CD4-positive, alpha-beta T cell treated with Interleukin-15 for 4 hours (primary cell): ENCODE data around the gene TIPRL.
"Not testable (repeated sequence)": the region's sequence is repeated elsewhere in the genome, so short reads cannot be mapped to it uniquely, and the experiment has no call there.

Source experiments
- DNase-seq: peaks from one replicate; pipeline ENCODE4 v3.0.0-alpha.2; 2020; ENCODE audit warnings: low spot score

The TIPRL gene

GRCh38 chr1:168159251-168159650, 19.5 kb upstream of the TIPRL start:
- no peak for DNase-seq

- DNase-seq = no peak
These were observed 18.8 kb upstream of the TIPRL start for GRCh38 chr1:168159979-168160378.

- DNase-seq = no peak
These were observed 17.3 kb upstream of the TIPRL start for GRCh38 chr1:168161459-168161858.

DNA sequence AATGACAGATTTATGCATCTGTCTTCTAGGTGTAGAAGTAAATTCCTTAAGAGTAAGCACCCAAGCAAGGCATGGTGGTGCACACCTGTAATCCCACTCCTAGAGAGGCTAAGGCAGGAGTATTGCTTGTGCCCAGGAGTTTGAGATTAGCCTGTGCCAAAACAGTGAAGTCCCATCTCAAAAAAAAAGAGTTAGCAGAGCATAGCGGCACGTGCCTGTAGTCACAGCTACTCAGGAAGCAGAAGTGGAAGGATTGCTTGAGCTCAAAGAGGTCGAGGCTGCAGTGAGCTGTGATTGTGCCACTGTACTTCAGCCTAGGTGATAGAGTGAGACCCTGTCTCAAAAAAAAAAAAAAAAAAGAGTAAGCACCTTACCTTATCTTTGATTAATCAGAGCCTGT, 15.1 kb upstream of the TIPRL start:
- no peak for DNase-seq

- no peak for DNase-seq
These were observed 14.0 kb upstream of the TIPRL start for GRCh38 chr1:168164771-168165170.

DNA sequence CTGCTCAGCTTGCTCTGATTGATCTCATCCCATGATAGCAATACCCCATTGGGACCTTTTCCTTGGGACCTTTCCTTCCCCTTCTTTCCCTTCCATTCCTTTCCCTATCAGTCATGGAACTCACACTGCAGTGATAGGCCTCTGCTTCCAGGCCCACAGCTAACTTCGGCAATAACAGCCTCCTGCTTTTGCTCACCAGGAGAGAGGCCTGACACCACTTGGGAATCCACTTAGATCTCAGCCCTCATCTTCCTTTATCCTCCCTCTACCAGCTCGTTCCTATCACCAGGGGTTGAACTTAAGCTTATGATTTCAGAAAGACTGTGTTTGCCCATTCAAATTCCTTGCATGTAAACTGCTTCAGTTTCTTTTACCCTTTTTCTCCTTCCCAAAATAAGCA, 11.0 kb upstream of the TIPRL start:
- no peak for DNase-seq

- no peak for DNase-seq
These were observed 7.9 kb upstream of the TIPRL start for GRCh38 chr1:168170564-168171508.

- no peak for DNase-seq
These were observed 6.4 kb upstream of the TIPRL start for GRCh38 chr1:168172250-168172915.

- DNase-seq = no peak
These were observed 530 bp upstream of the TIPRL start for GRCh38 chr1:168178227-168178637.

DNA sequence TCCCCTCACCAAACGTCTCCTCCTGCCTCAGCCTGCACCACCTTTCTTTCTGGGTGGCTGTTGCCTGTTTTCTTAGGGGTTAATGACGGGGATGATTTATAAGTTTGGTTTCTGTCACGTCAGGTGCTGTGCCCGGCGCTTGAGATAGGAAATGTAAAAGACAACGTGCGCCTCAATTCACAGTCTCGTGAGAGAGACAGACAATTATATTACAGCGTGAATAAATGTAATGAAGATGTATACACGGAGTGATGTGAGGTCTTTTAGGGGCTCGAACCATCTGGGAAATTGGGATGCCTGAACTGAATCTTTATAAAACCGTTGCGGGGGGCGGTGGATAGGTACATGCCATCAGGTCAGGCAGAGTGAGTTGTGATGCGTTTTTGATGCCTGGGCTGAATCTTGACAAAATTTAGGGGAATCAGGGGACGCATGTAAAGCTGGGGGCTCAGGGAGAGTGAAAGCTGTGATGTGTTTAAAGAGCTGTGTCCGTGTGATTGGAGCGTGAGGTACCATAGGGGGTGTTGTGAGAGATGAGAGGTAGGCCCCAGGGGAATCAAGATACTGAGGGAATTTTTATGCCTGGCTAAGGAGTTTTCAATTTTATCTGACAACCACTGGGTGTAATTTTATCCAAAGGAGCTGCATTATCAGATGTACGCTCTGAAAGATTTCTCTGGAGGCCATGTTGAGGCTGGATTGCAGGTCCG, 831 bp downstream of the TIPRL start:
- no peak for DNase-seq

DNA sequence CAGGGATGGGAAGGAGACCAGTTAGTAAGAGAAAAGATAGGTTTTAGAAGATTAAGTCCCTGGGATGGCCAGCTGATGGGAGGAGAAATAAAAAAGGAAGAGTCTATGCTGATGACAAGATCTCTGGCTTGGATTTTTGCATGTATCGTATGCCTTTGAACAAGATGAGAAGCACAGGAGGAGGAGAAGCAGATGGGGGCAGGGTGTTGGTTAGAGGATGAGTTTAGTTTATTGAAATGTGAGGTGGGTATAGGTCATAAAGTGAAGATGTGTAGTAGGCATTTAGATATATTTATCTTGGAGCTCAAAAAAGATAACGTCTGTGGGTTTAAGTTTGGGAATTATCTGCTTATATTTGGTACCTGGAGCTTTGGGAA, 1.4 kb downstream of the TIPRL start:
- DNase-seq = no peak

DNA sequence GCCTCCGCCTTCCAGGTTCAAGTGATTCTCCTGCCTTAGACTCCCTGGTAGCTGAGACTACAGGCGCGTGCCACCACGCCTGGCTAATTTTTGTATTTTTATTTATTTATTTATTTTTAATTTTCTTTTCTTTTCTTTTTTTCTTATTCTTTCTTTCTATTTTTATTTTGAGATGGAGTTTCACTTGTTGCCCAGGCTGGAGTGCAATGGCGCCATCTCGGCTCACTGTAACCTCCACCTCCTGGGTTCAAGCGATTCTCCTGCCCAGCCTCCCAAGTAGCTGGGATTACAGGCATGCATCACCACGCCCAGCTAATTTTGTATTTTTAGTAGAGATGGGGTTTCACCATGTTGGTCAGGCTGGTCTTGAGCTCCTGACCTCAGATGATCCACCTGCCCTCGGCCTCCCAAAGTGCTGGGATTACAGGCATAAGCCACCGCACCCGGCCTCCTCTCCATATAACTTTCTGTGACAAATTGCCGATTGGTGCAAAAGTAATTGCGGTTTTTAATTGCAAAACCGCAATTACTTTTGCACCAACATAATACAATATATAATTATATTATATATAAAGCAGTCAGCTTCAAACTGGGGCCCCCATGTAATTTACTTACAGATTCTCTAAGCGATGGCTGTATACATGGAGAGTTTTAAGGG, 2.4 kb downstream of the TIPRL start:
- not testable (repeated sequence) for DNase-seq

DNA sequence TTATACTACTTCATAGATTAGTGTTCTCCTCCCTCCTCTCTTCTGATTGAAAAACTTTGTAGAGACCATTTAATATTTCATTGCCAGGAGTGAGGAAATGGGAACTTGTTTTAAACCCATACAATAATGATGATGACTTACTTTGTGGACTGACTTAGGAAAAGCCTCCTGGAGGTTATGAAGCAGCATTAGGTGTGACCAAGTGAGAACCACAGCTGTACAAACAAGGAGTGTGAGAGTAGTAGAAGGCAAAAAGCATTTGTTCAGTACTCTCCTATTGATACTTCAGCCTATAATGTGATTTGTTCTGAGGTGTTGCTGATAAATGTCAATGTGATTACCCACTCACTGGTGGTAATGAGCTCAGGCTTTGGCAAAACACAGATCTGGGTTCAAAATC, 8.4 kb downstream of the TIPRL start:
- DNase-seq = no peak

GRCh38 chr1:168190403-168190802, 11.6 kb downstream of the TIPRL start:
- DNase-seq = no peak

GRCh38 chr1:168195199-168196135, 16.7 kb downstream of the TIPRL start:
- no peak for DNase-seq

DNA sequence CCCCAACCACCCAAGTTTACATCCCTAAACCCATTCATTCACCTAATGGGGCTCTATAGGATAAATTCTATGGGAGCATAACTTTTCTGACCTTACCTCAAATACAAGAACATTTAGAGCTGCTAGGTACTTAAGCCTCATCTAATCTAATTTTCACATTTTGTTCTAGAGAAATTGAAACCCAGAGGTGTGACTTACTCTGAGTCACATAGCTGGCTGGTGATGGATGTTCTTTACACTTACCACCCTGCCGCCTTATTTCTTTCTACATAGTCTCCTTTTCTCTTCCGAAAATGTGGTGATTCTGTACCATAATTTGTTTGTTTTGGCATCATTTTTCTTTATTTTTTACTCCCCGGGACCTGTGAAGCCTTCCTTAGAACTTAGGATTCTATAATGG, 20.3 kb downstream of the TIPRL start:
- DNase-seq = no peak

DNA sequence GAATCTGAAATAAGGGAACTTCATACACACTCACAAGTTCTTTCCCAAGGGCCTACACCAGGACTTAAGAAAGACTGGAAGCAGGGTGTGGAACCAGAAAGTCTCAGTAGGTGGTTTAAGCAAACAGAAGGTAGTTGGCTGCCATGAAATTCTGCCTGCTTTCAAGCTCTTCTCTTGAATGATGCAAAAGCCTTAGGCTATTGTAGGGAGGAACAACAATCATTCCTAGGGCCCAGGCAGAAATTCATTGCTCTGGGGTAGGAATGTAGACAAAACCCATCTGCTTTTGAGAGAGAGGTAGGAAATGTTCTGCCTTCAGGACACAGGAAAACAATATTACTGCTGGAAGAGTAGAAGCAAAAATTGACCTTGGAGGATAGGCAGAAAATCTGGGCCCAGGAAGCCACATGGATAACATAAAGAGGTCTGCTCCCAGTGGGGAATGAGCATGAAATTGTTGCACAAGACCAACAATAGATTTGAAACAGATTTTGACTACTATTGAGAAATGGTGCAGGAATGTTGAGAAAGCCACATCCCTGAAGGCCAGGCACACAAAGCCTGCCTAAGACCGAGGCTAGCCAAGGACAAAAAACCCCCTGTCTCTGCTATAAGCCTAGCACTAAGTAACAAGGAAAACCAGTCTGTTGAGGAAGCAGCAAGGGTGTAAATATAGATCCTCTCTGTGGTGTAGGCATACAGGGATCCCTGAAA, 24.3 kb downstream of the TIPRL start:
- no peak for DNase-seq

DNA sequence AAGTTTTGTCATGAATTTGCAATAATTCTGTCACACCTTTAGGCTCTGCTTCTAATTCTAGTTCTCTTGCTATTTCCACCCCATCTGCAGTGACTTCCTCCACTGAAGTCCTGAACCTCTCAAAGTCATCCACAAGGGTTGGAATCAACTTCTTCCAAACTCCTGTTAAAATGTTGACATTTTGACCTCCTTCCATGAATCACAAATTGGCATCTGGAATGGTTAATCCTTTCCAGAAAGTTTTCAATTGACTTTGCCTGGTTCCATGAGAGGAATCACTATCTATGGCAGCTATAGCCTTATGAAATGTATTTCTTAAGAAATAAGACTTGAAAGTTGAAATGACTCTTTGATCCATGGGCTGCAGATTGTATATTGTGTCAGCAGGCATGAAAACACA, 27.3 kb downstream of the TIPRL start:
- DNase-seq = no peak

DNA sequence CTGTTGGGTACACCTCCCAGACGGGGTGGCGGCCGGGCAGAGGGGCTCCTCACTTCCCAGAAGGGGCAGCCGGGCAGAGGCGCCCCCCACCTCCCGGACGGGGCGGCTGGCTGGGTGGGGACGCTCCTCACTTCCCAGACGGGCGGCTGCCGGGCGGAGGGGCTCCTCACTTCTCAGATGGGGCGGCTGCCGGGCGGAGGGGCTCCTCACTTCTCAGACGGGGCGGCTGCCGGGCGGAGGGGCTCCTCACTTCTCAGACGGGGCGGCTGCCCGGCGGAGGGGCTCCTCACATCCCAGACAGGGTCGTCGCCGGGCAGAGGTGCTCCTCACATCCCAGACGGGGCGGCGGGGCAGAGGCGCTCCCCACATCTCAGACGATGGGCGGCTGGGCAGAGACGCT, 28.9 kb downstream of the TIPRL start:
- not testable (repeated sequence) for DNase-seq

- DNase-seq = no peak
These were observed 31.6 kb downstream of the TIPRL start for GRCh38 chr1:168210312-168210711.

- DNase-seq = no peak
These were observed 34.6 kb downstream of the TIPRL start for GRCh38 chr1:168213349-168213748.
